HG03378 (cell line): ENCODE results near the gene CCL2.

Experiments used
- ATAC-seq: cut with Tn5 transposase; IDR thresholded peaks from one replicate; pipeline ENCODE4 v1.9.1; 2021; ENCODE audit warnings: mild to moderate bottlenecking, moderate library complexity; ENCODE audit not compliant: unreplicated experiment

Gene CCL2

GRCh38 chr17:34261568-34262337 lies 6.7 kb downstream of the CCL2 start:
- no peak for ATAC-seq

- no peak for ATAC-seq
Measured at GRCh38 chr17:34265711-34266110, 10.6 kb downstream of the CCL2 start.

GRCh38 chr17:34269969-34270368 lies 14.9 kb downstream of the CCL2 start, which contains the start of gene CCL7:
TSS of gene CCL7 (plus strand) at chr17:34270221. CDS start at chr17:34270291, 70 bp downstream.
- no peak for ATAC-seq

- no peak for ATAC-seq
Measured at GRCh38 chr17:34275881-34276280, 20.8 kb downstream of the CCL2 start.

GRCh38 chr17:34276826-34277225 lies 21.7 kb downstream of the CCL2 start:
- ATAC-seq = no peak

GRCh38 chr17:34283571-34283970 lies 28.5 kb downstream of the CCL2 start:
- no peak for ATAC-seq

- ATAC-seq = no peak
Measured at GRCh38 chr17:34285286-34285792, 30.3 kb downstream of the CCL2 start, which contains the start of gene CCL11. TSS of gene CCL11 (plus strand) at chr17:34285742. CDS start at chr17:34285809, 67 bp downstream.

- no peak for ATAC-seq
Measured at GRCh38 chr17:34287875-34288274, 32.8 kb downstream of the CCL2 start.

- no peak for ATAC-seq
Measured at GRCh38 chr17:34290586-34290985, 35.5 kb downstream of the CCL2 start.

- no peak for ATAC-seq
Measured at GRCh38 chr17:34291721-34292348, 36.8 kb downstream of the CCL2 start.

- ATAC-seq = no peak
Measured at GRCh38 chr17:34299027-34299426, 43.9 kb downstream of the CCL2 start.

GRCh38 chr17:34299956-34300577 lies 45.0 kb downstream of the CCL2 start:
- ATAC-seq = no peak

- ATAC-seq = no peak
Measured at GRCh38 chr17:34300652-34301370, 45.7 kb downstream of the CCL2 start.

- ATAC-seq = no peak
Measured at GRCh38 chr17:34301986-34302385, 46.9 kb downstream of the CCL2 start.

GRCh38 chr17:34302636-34303035 lies 47.6 kb downstream of the CCL2 start:
- no peak for ATAC-seq

GRCh38 chr17:34303606-34304005 lies 48.5 kb downstream of the CCL2 start:
- no peak for ATAC-seq

- no peak for ATAC-seq
Measured at GRCh38 chr17:34305061-34305460, 50.0 kb downstream of the CCL2 start.

- no peak for ATAC-seq
Measured at GRCh38 chr17:34305606-34306005, 50.5 kb downstream of the CCL2 start.

- ATAC-seq = no peak
Measured at GRCh38 chr17:34306466-34306865, 51.4 kb downstream of the CCL2 start.
